Measurements from ENCODE around the gene MGAT4A.

Gene MGAT4A

DNA sequence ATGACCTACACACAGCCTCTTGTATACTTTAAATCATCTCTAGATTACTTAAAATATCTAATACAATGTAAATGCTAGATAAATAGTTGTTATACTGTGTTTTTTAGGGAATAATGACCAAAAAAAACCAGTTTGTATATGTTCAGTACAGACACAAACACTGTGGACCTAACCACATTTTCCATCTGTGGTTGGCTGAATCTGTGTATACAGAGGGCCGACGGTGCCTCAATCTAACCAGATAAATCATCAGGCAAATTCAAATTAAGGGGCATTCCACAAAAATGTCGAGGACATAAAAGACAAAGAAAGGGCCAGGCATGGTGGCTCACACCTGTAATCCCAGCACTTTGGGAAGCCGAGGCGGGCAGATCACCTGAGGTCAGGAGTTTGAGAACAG lies 14.1 kb downstream of the MGAT4A start:
- Mint-ChIP-seq H3K4me1 (peaks cover 71% of the 10 kb centered on the region), H3K9me3 (peaks cover 5% of the 10 kb centered on the region), H3K4me3 (no peak overlapping the region), H3K27ac (ENCODE audit: low read depth) (peak overlapping the region; percentile 81), H3K36me3 (ENCODE audit: insufficient read depth) (peaks cover 25% of the 10 kb centered on the region), H3K27me3 (no peaks in the 10 kb centered on the region)
- DNase-seq (ENCODE audit: low spot score in 2 of 2) (no peak), ATAC-seq (replicated peaks; ENCODE audit: extremely low read depth, poor library complexity, severe bottlenecking) (no peak)

DNA sequence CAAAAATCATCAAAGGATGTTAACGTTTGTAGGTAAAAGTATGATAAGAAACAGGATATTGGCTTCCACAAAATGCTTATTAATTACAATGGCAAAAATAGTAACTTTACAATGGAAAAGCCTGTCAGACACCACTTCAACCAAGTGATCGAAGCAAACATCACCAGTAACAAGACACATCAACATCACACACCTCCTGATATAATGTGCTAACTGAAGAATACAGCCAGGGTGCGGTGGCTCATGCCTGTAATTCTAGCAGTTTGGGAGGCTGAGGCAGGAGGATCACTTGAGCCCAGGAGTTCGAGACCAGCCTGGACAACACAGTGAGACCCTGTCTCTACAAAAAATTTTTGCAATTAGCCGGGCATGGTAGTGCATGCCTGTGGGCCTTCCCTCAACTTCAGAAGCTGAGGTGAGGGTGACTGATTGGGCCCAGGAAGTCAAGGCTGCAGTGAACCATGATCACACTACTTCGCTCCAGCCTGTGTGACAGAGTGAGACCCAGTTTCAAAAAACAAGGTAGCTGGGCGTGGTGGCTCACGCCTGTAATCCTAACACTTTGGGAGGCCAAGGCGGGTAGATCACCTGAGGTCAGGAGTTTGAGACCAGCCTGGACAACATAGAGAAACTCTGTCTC lies 15.0 kb downstream of the MGAT4A start:
- peaks cover 25% of the 10 kb centered on the region for H3K36me3 Mint-ChIP-seq (ENCODE audit: insufficient read depth)
- peaks cover 71% of the 10 kb centered on the region for H3K4me1 Mint-ChIP-seq
- H3K9me3 Mint-ChIP-seq = peaks cover 5% of the 10 kb centered on the region
- peak overlapping the region; percentile 36 for H3K4me3 Mint-ChIP-seq
- H3K27ac Mint-ChIP-seq (ENCODE audit: low read depth) = peak overlapping the region; percentile 81
- H3K27me3 Mint-ChIP-seq = no peaks in the 10 kb centered on the region
- DNase-seq (ENCODE audit: low spot score in 2 of 2) (no peak), ATAC-seq (replicated peaks; ENCODE audit: extremely low read depth, poor library complexity, severe bottlenecking) (peak; percentile 59)

GRCh38 chr2:98713332-98714015 lies 17.5 kb downstream of the MGAT4A start:
- H3K27me3 Mint-ChIP-seq = no peaks in the 10 kb centered on the region
- peaks cover 12% of the 10 kb centered on the region for H3K36me3 Mint-ChIP-seq (ENCODE audit: insufficient read depth)
- no peak for ATAC-seq (replicated peaks; ENCODE audit: extremely low read depth, poor library complexity, severe bottlenecking)
- peak overlapping the region; percentile 55 for H3K4me3 Mint-ChIP-seq
- peak overlapping the region; percentile 84 for H3K27ac Mint-ChIP-seq (ENCODE audit: low read depth)
- no peaks in the 10 kb centered on the region for H3K9me3 Mint-ChIP-seq
- no peak for DNase-seq (ENCODE audit: low spot score in 2 of 2)
- peaks cover 78% of the 10 kb centered on the region for H3K4me1 Mint-ChIP-seq

- peaks cover 9% of the 10 kb centered on the region for H3K36me3 Mint-ChIP-seq (ENCODE audit: insufficient read depth)
- peak overlapping the region; percentile 30 for H3K27ac Mint-ChIP-seq (ENCODE audit: low read depth)
- ATAC-seq (replicated peaks; ENCODE audit: extremely low read depth, poor library complexity, severe bottlenecking) = peak; percentile 41
Observed at GRCh38 chr2:98712145-98712544, 18.8 kb downstream of the MGAT4A start.

DNA sequence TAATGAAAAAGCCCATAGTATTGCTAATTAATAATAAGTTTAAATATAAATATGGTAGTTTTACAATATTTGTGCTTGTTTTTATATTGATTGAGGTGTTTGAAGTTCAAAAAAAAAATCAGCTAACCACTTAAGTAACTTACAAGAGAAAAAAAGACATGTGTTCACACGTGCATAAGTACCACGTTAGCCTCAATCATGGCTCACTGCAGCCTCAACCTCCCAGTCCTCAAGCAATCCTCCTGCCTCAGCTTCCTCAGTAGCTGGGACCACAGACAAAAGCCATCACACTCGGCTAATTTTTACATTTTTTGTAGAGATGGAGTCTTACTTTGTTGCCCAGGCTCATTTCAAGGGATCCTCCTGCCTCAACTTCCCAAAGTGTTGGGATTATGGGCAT lies 19.4 kb downstream of the MGAT4A start:
- Mint-ChIP-seq H3K27ac (ENCODE audit: low read depth) (no peak overlapping the region), H3K4me1 (peaks cover 72% of the 10 kb centered on the region)

More at GRCh38 chr2:98712145-98712544, 18.8 kb downstream of the MGAT4A start:
- Mint-ChIP-seq H3K4me1 (peaks cover 76% of the 10 kb centered on the region), H3K4me3 (peak overlapping the region; percentile 51), H3K27me3 (no peaks in the 10 kb centered on the region), H3K9me3 (no peaks in the 10 kb centered on the region)
- no peak for DNase-seq (ENCODE audit: low spot score in 2 of 2)

DNA sequence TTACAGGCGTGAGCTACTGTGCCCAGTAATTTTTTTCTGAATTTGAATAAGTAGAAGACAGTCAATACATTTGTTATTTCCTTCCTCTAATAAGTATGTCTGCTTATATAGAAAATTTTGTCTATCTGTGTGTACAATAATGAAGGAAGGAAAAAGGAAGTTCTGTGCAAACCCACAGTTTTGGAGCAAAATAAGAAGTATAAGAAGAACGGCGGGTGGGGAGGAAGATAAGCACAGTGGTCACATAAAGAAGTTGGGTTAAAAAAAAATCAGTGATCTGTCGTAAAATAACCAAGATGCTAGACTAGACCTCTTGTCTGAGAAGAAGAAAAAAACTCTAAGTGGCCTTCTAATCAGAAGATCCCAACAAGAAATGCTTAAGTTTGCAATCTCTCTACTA lies 20.2 kb downstream of the MGAT4A start:
- H3K27ac Mint-ChIP-seq (ENCODE audit: low read depth) = peak overlapping the region; percentile 4
- ATAC-seq (replicated peaks; ENCODE audit: extremely low read depth, poor library complexity, severe bottlenecking) = no peak
- H3K36me3 Mint-ChIP-seq (ENCODE audit: insufficient read depth) = peaks cover 9% of the 10 kb centered on the region
- no peaks in the 10 kb centered on the region for H3K9me3 Mint-ChIP-seq
- H3K27me3 Mint-ChIP-seq = no peaks in the 10 kb centered on the region
- H3K4me1 Mint-ChIP-seq = peaks cover 75% of the 10 kb centered on the region
- H3K4me3 Mint-ChIP-seq = peak overlapping the region; percentile 49
- no peak for DNase-seq (ENCODE audit: low spot score in 2 of 2)

More for the DNA sequence above, 19.4 kb downstream of the MGAT4A start:
- ATAC-seq (replicated peaks; ENCODE audit: extremely low read depth, poor library complexity, severe bottlenecking) (no peak), DNase-seq (ENCODE audit: low spot score in 2 of 2) (no peak)
- Mint-ChIP-seq H3K9me3 (no peaks in the 10 kb centered on the region), H3K27me3 (no peaks in the 10 kb centered on the region), H3K36me3 (ENCODE audit: insufficient read depth) (peaks cover 9% of the 10 kb centered on the region), H3K4me3 (peak overlapping the region; percentile 51)

GRCh38 chr2:98709535-98709934 lies 21.4 kb downstream of the MGAT4A start:
- DNase-seq (ENCODE audit: low spot score in 2 of 2) (no peak), ATAC-seq (replicated peaks; ENCODE audit: extremely low read depth, poor library complexity, severe bottlenecking) (no peak)
- peaks cover 78% of the 10 kb centered on the region for H3K4me1 Mint-ChIP-seq
- H3K36me3 Mint-ChIP-seq (ENCODE audit: insufficient read depth) = peaks cover 9% of the 10 kb centered on the region
- H3K4me3 Mint-ChIP-seq = peak overlapping the region; percentile 39
- H3K9me3 Mint-ChIP-seq = no peaks in the 10 kb centered on the region
- H3K27ac Mint-ChIP-seq (ENCODE audit: low read depth) = peak overlapping the region; percentile 60
- no peaks in the 10 kb centered on the region for H3K27me3 Mint-ChIP-seq

DNA sequence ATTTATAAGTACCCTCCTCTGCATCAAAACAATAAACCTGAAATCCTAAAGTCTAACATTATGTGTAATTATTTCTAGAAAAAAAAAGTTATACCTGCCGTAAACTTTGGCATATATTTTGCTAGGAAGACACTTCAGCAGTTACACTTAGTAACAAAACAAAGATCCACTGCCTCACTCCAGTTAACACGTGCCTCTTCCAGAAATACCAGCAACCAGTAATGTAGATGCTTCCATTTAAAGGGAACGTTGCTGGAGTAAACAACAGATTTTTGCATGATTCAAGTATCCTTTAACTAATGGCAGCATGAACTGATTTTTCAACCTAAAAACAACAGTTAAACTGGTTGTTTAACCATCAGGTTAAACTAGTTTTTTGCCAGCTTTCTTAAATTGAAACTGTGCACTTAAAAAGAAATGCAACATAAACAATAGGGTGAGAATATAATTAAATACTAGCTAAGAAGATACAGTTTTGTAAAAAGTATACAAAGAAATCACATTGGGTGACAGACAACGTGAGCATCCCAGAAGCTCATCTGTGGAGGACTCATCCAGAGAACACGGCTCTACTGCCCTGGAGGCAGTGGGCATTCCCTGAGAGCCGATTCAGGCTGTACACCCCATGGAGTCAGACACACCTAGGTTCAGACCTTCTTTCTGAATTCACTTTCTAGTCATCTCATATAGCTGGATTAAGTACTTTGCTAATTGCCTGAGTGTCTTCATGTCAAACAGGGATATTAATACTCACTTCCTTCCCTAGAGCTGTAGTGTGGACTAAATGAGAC lies 22.3 kb downstream of the MGAT4A start:
- Mint-ChIP-seq H3K4me1 (peaks cover 78% of the 10 kb centered on the region), H3K27me3 (no peaks in the 10 kb centered on the region), H3K36me3 (ENCODE audit: insufficient read depth) (peaks cover 10% of the 10 kb centered on the region), H3K9me3 (no peaks in the 10 kb centered on the region), H3K27ac (ENCODE audit: low read depth) (peak overlapping the region; percentile 74), H3K4me3 (peak overlapping the region; percentile 39)
- no peak for DNase-seq (ENCODE audit: low spot score in 2 of 2)
- ATAC-seq (replicated peaks; ENCODE audit: extremely low read depth, poor library complexity, severe bottlenecking) = no peak

DNA sequence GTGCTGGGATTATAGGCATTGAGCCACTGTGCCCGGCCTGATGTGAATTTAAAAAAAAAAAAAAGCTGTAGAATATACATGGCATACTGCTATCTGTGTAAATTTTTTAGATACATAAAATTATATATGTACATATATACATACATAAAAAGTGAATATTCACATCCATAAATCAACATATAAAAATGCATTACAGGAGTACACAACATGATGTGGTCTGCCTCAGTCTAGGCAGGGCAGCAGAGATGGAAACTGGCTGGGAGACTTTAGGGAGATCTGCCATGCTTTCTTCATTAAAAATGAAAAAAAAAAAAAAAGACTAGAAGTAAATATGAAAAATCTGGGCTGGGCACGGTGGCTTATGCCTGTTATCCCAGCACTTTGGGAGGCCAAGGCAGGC lies 24.3 kb downstream of the MGAT4A start:
- peak overlapping the region; percentile 74 for H3K27ac Mint-ChIP-seq (ENCODE audit: low read depth)
- H3K4me3 Mint-ChIP-seq = no peak overlapping the region
- peaks cover 11% of the 10 kb centered on the region for H3K36me3 Mint-ChIP-seq (ENCODE audit: insufficient read depth)
- DNase-seq (ENCODE audit: low spot score in 2 of 2) = no peak
- H3K4me1 Mint-ChIP-seq = peaks cover 83% of the 10 kb centered on the region
- H3K9me3 Mint-ChIP-seq = no peaks in the 10 kb centered on the region
- no peaks in the 10 kb centered on the region for H3K27me3 Mint-ChIP-seq
- no peak for ATAC-seq (replicated peaks; ENCODE audit: extremely low read depth, poor library complexity, severe bottlenecking)

DNA sequence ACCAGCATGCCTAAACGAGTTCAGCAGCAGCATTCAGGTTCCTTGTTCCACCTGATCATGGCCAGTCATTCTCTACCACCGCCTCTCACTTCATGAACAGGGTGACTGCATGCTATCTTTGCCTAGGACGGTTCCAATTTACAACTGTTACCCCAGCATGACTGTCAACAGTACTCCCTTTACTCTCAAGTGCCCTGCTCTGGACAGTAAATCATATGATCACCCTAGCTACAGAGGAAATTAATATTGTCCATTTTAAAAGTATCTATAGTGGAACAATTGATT lies 25.7 kb downstream of the MGAT4A start:
- Mint-ChIP-seq H3K4me1 (peaks cover 80% of the 10 kb centered on the region), H3K36me3 (ENCODE audit: insufficient read depth) (peaks cover 11% of the 10 kb centered on the region), H3K9me3 (no peaks in the 10 kb centered on the region), H3K27ac (ENCODE audit: low read depth) (no peak overlapping the region), H3K27me3 (no peaks in the 10 kb centered on the region), H3K4me3 (no peak overlapping the region)
- no peak for ATAC-seq (replicated peaks; ENCODE audit: extremely low read depth, poor library complexity, severe bottlenecking)
- DNase-seq (ENCODE audit: low spot score in 2 of 2) = no peak

DNA sequence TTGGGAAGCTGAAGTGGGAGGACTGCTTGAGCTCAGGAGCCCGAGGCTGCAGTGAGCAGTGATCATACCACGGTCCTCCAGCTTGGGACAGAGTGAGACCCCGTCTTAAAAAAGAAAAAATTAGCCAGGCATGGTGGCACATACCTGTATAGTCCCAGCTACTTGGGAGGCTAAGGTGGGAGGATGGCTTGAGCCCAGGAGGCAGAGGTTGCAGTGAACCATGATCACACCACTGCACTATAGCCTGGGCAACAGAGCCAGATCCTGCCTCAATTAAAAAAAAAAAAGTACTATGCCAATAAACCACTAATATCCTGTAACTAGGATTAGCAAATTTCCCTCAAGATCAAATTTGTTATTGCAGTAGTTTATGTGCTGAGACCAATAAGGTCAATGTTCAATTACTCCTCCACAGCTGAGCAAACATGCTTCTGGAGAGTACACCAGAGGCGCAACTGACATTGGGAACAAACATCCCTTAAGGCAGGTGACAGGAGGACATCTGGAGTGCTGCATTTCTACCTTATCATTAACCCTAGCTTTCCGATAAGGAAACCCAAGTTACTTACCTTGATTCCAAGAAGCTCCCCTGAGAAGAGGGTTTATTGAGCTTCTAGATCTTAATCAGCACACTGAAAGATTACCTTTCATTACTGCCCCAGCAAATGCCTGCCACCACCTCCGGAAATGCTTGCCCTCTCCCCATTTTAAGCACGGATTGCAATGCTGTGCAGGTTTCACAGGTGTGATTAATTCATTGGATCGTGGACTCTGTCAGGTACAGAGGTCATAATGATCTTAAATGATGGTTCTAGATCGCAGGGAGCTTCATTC lies 26.2 kb downstream of the MGAT4A start:
- H3K27me3 Mint-ChIP-seq = no peaks in the 10 kb centered on the region
- no peak for ATAC-seq (replicated peaks; ENCODE audit: extremely low read depth, poor library complexity, severe bottlenecking)
- H3K9me3 Mint-ChIP-seq = no peaks in the 10 kb centered on the region
- H3K27ac Mint-ChIP-seq (ENCODE audit: low read depth) = peak overlapping the region; percentile 84
- peaks cover 74% of the 10 kb centered on the region for H3K4me1 Mint-ChIP-seq
- DNase-seq (ENCODE audit: low spot score in 2 of 2) = no peak
- peaks cover 8% of the 10 kb centered on the region for H3K36me3 Mint-ChIP-seq (ENCODE audit: insufficient read depth)
- no peak overlapping the region for H3K4me3 Mint-ChIP-seq

- ATAC-seq (replicated peaks; ENCODE audit: extremely low read depth, poor library complexity, severe bottlenecking) (no peak), DNase-seq (ENCODE audit: low spot score in 2 of 2) (no peak)
- Mint-ChIP-seq H3K4me3 (no peak overlapping the region), H3K27ac (ENCODE audit: low read depth) (peak overlapping the region; percentile 84), H3K27me3 (no peaks in the 10 kb centered on the region), H3K4me1 (peaks cover 70% of the 10 kb centered on the region), H3K9me3 (no peaks in the 10 kb centered on the region), H3K36me3 (ENCODE audit: insufficient read depth) (peaks cover 8% of the 10 kb centered on the region)
Observed at GRCh38 chr2:98703738-98704137, 27.2 kb downstream of the MGAT4A start.

Data from central memory CD8-positive, alpha-beta T cell (primary cell).